PC-3 (cell line): Measurements from ENCODE around the gene RND3. TPM values are rescaled to one million over a fixed set of nuclear protein-coding genes. Genes with fewer than 3 reads are reported as not detected.

ENCODE experiments used
- ATAC-seq: fragments of 200-7000 bp; cut with Tn5 transposase; 2 replicates; pipeline ENCODE4 v1.9.1; 2020; ENCODE audit warnings: mild to moderate bottlenecking, moderate library complexity
- BruUV-seq: library from RNA; stranded (reverse); fragments of 400-500 nt; replicated peaks from 2 replicates; lab custom pipeline; 2021; lab: Mats Ljungman, UMichigan
- CTCF ChIA-PET: fragments of 300-600 bp; sonication (Branson Sonifier 250); formaldehyde crosslinking; loops from one replicate; lab custom pipeline; 2022; ENCODE audit warnings: antibody characterized with exemption; lab: Charles Lee
- POLR2A ChIA-PET: fragments of 300-600 bp; sonication (Branson Sonifier 250); formaldehyde crosslinking; loops from one replicate; lab custom pipeline; 2022; ENCODE audit warnings: antibody characterized with exemption; ENCODE audit not compliant: unreplicated experiment; lab: Charles Lee
- DNase-seq: peaks from one replicate; pipeline ENCODE4 v3.0.0-alpha.2; 2015
- H2AFZ ChIP-seq: fragments of 300-600 bp; sonication (generic); 2 replicates; pipeline ENCODE4 v1.6.0; 2016; ENCODE audit warnings: antibody characterized with exemption, low read length
- H3F3A ChIP-seq: fragments of 300-600 bp; sonication (generic); one replicate; pipeline ENCODE4 v1.6.0; 2017; ENCODE audit warnings: antibody characterized with exemption, low read length, control low read depth, mild to moderate bottlenecking; ENCODE audit not compliant: unreplicated experiment
- H3K27ac ChIP-seq: fragments of 300-600 bp; sonication (generic); 2 replicates; pipeline ENCODE4 v1.5.1; 2016; ENCODE audit warnings: mild to moderate bottlenecking, low read length
- H3K27me3 ChIP-seq: fragments of 300-600 bp; sonication (generic); 2 replicates; pipeline ENCODE4 v1.6.1; 2016; ENCODE audit warnings: low read length, mixed read lengths
- H3K36me3 ChIP-seq: fragments of 300-600 bp; sonication (generic); 2 replicates; pipeline ENCODE4 v1.6.1; 2016; ENCODE audit warnings: low read depth, mixed run types, low read length, mixed read lengths
- H3K4me1 ChIP-seq: fragments of 300-600 bp; sonication (generic); 2 replicates; pipeline ENCODE4 v1.5.1; 2016; ENCODE audit warnings: low read length; ENCODE audit not compliant: insufficient read depth
- H3K4me2 ChIP-seq: fragments of 300-600 bp; sonication (generic); 2 replicates; pipeline ENCODE4 v1.6.0; 2016; ENCODE audit warnings: low read length
- H3K4me3 ChIP-seq: fragments of 300-600 bp; sonication (generic); 2 replicates; pipeline ENCODE4 v1.5.1; 2016; ENCODE audit warnings: mild to moderate bottlenecking, low read length, mixed read lengths
- H3K79me2 ChIP-seq: fragments of 300-600 bp; sonication (generic); 2 replicates; pipeline ENCODE4 v1.6.1; 2017; ENCODE audit warnings: low read length, mixed read lengths
- H3K9ac ChIP-seq: fragments of 300-600 bp; sonication (generic); 2 replicates; pipeline ENCODE4 v1.6.0; 2016; ENCODE audit warnings: mild to moderate bottlenecking, low read length
- H3K9me2 ChIP-seq: fragments of 300-600 bp; sonication (generic); replicated peaks from 2 replicates; pipeline ENCODE4 v1.6.1; 2016; ENCODE audit warnings: mixed run types, low read length, mixed read lengths
- H3K9me3 ChIP-seq: fragments of 300-600 bp; sonication (generic); 2 replicates; pipeline ENCODE4 v1.6.1; 2016; ENCODE audit warnings: low read length, mixed read lengths
- H4K20me1 ChIP-seq: fragments of 300-600 bp; sonication (generic); 2 replicates; pipeline ENCODE4 v1.6.1; 2016; ENCODE audit warnings: low read length, mixed read lengths
- CTCF ChIP-seq: fragments of 300-600 bp; sonication (generic); conservative IDR thresholded peaks from 2 replicates; pipeline ENCODE4 v1.5.1; 2017; ENCODE audit warnings: antibody characterized with exemption, low read depth, mild to moderate bottlenecking, low read length
- EZH2 ChIP-seq: fragments of 300-600 bp; sonication (generic); IDR thresholded peaks from one replicate; pipeline ENCODE4 v1.6.1; 2017; ENCODE audit warnings: antibody characterized with exemption, mild to moderate bottlenecking, low read length; ENCODE audit not compliant: unreplicated experiment
- EZH2phosphoT487 ChIP-seq: fragments of 300-600 bp; sonication (generic); IDR thresholded peaks from 2 replicates; pipeline ENCODE4 v1.6.1; 2018; ENCODE audit warnings: mild to moderate bottlenecking, antibody characterized with exemption, low read length, borderline replicate concordance
- intact Hi-C: fragments of 100-400 bp; cut with micrococcal nuclease; formaldehyde crosslinking; loops from 2 replicates; pipeline ENCODE4 v1.9.0; 2023
- total RNA-seq: library from RNA; depleted of rRNA; stranded (reverse); fragments of >200 nt; gene quantifications from 2 replicates; pipeline ENCODE4 v1.2.3, GENCODE V29; 2014

The RND3 gene
- total RNA-seq, 1 experiment from 2014 or later: 201 TPM

DNA sequence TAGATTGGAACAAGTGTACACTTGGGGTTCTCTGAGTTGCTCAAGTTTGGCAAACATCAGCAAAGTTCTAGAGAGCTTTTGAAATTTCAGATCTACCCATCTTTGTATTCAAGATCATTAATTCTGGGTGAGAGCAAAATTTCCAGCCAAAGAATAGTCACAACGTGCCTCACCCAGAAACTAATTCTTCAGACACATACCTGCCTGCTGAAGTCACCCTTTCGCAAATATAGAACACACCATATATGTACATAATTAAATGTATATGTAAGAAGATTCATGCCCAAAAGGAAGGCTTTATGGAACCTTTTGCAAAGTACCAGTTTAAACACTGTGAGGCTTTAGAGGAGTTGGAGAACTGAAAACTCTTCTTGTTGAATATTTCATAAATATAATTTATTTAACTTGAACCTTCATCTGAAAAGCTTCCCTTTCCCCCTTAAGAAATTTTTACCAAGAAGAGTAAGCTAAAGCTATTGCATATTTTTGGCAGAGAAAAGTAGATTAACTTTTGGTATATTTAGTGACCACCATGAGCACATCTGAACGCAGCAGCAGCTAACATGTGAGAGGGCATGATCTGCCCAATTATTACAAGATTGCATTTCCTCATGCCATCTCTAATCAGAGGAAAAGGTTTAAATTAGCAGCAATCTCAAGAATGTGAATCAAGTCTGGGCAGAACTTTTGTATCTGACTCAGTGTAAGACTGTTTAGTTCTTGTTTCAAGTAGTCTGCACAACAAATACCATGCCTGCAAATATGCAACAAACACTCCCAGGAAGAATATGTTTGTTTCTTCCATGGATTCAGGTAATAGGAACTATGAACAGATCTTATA lies 8.2 kb downstream of the RND3 start:
- CTCF ChIA-PET: no interaction called here
- Histone ChIP-seq H3K27me3 (no peaks in the 10 kb centered on the region), H3K27ac (peak overlapping the region; percentile 98), H3K4me2 (peak overlapping the region; percentile 98), H3K9me3 (no peaks in the 10 kb centered on the region), H3K4me1 (peaks cover 98% of the 10 kb centered on the region), H3F3A (peaks cover 32% of the 10 kb centered on the region), H3K36me3 (peaks cover 71% of the 10 kb centered on the region), H2AFZ (no peak overlapping the region), H3K9ac (peak overlapping the region; percentile 84), H3K79me2 (peaks cover 100% of the 10 kb centered on the region), H4K20me1 (peaks cover 61% of the 10 kb centered on the region), H3K4me3 (peak overlapping the region; percentile 58), H3K9me2 (no peaks in the 10 kb centered on the region)
- TF ChIP-seq CTCF: no peak
- TF ChIP-seq EZH2: no peak
- no peak for TF ChIP-seq EZH2phosphoT487
- BruUV-seq: TSS peak; percentile 84
- intact Hi-C loops: loop anchor here (2.0 to 5.0 kb wide), 3 partner anchors 184 to 312 kb away; no protein-coding TSS in a partner anchor
- ATAC-seq: peak; percentile 54
- peak; percentile 92 for DNase-seq
- POLR2A ChIA-PET: interaction anchor here (0.6 to 0.8 kb wide), 4 partner anchors 122 to 893 kb away, joined by 3 to 6 read pairs (median 4); no protein-coding TSS in a partner anchor

- Histone ChIP-seq H3K27ac (peak overlapping the region; percentile 98), H3K4me2 (peak overlapping the region; percentile 98), H3K36me3 (peaks cover 73% of the 10 kb centered on the region), H2AFZ (no peak overlapping the region), H3K27me3 (no peaks in the 10 kb centered on the region), H4K20me1 (peaks cover 61% of the 10 kb centered on the region), H3K9me3 (no peaks in the 10 kb centered on the region), H3K9me2 (no peaks in the 10 kb centered on the region), H3F3A (peaks cover 29% of the 10 kb centered on the region), H3K4me3 (peak overlapping the region; percentile 58), H3K79me2 (peaks cover 100% of the 10 kb centered on the region), H3K9ac (peak overlapping the region; percentile 84), H3K4me1 (peaks cover 98% of the 10 kb centered on the region)
- TF ChIP-seq CTCF: no peak
- TF ChIP-seq EZH2phosphoT487: no peak
- no peak for TF ChIP-seq EZH2
- CTCF ChIA-PET: no interaction called here
- intact Hi-C loops: loop anchor here (1.0 to 5.0 kb wide), 4 partner anchors 184 to 311 kb away; no protein-coding TSS in a partner anchor
- peak; percentile 20 for ATAC-seq
- BruUV-seq: no TSS peak
- DNase-seq: peak; percentile 91
- POLR2A ChIA-PET: interaction anchor here (0.6 to 0.8 kb wide), 3 partner anchors 123 to 892 kb away, joined by 3 to 6 read pairs (median 4); no protein-coding TSS in a partner anchor
These were observed 9.1 kb downstream of the RND3 start for GRCh38 chr2:150478200-150478974.
